Activated naive CD8-positive, alpha-beta T cell (primary cell): ENCODE results near the gene TARS3.
"Not testable (repeated sequence)": the region's sequence is repeated elsewhere in the genome, so short reads cannot be mapped to it uniquely, and the experiment has no call there.

ENCODE experiments used
- H3K27ac Mint-ChIP-seq: one replicate; pipeline ENCODE4 v1.8.0; 2021; ENCODE audit warnings: mixed read lengths
- H3K27me3 Mint-ChIP-seq: one replicate; pipeline ENCODE4 v1.8.0; 2021; ENCODE audit warnings: mixed read lengths
- H3K36me3 Mint-ChIP-seq: one replicate; pipeline ENCODE4 v1.8.0; 2021; ENCODE audit warnings: mixed read lengths
- H3K4me1 Mint-ChIP-seq: one replicate; pipeline ENCODE4 v1.8.0; 2021; ENCODE audit warnings: low read depth, mixed read lengths
- H3K4me3 Mint-ChIP-seq: one replicate; pipeline ENCODE4 v1.8.0; 2021; ENCODE audit warnings: mild to moderate bottlenecking, mixed read lengths
- H3K9me3 Mint-ChIP-seq: one replicate; pipeline ENCODE4 v1.8.0; 2021; ENCODE audit warnings: low read depth, mixed read lengths

TARS3 gene

DNA sequence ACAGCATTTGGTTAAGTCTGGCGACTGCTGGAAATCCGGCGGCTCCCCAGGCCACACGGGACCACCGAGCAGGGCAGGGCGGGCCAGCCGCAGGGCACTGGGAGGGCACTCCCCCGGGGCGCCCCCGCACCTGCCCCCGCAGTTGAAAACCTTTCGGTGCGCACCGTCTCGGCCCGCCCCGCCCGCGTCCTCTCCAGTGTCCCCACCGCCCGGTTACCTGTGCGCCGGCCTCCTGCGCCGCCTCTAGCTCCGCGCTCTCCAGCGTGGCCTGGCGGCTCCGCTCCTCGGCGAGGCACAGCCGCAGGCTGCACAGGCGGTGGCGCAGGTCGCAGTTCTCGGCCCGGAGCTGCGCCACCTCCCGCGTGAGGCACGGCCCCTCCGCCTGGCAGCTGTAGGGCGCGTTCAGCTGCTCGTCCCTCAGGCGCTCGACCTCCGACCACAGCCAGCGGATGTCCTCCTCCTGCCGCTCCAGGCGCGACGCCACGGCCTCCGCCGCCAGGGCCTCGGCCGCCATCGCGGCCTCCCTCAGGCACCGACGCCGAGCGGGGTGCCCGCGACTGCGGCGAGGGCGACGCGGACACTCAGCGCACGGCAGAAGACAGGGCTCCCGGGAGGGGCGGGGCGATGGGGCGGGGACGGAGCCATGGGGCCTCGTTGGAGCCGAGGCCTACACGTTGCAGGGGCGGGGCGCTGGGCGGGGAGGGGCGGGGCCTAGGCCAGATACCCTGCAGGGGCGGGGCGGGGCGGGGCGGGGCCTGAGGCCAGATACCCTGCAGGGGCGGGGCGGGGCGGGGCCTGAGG lies at the start of gene TARS3:
TARS3 (minus strand) TSS at position 600 of the 801 bp plus-strand sequence; CDS start at position 514, 86 bp downstream.
- H3K36me3 Mint-ChIP-seq = peaks cover 7% of the 10 kb centered on the region
- H3K27me3 Mint-ChIP-seq = no peaks in the 10 kb centered on the region
- H3K9me3 Mint-ChIP-seq = no peaks in the 10 kb centered on the region
- H3K4me3 Mint-ChIP-seq = peak within 1 kb of the TSS; percentile 90
- H3K27ac Mint-ChIP-seq = peak within 1 kb of the TSS; percentile 86
- H3K4me1 Mint-ChIP-seq = peaks cover 26% of the 10 kb centered on the region

DNA sequence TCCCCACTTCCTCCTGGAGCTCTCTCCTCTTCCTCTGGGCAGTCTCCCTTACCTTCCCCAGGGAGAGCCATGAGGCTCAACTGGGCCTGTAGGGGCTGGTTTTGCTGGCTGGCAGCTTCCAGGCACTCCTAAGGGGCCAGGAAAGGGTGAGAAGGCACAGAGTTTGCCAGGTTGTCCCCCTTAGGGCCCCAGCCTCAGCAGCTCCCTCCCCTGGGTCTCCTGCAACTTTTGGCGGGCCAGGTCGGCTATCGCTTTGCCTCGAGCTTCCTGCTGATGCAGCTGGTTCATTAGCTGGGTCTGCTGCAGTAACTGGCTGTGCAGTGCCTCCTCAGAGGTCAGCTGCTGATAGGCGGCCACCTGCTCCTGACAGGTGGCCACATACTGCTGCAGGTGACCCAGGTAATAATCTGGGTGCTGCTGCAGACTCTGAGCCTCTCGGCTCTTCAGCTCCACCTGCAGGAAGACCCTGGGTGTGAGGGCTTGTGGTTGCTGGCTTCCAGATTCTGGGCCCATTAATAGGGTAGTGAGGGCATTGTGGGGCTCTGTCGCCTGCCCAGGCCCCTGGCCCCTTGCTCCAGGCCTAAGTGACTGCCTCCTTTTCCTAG lies 49.3 kb upstream of the TARS3 start:
- H3K27me3 Mint-ChIP-seq = no peaks in the 10 kb centered on the region
- no peak overlapping the region for H3K4me3 Mint-ChIP-seq
- H3K9me3 Mint-ChIP-seq = no peaks in the 10 kb centered on the region
- H3K36me3 Mint-ChIP-seq = peaks cover 3% of the 10 kb centered on the region
- H3K4me1 Mint-ChIP-seq = no peaks in the 10 kb centered on the region
- no peak overlapping the region for H3K27ac Mint-ChIP-seq

DNA sequence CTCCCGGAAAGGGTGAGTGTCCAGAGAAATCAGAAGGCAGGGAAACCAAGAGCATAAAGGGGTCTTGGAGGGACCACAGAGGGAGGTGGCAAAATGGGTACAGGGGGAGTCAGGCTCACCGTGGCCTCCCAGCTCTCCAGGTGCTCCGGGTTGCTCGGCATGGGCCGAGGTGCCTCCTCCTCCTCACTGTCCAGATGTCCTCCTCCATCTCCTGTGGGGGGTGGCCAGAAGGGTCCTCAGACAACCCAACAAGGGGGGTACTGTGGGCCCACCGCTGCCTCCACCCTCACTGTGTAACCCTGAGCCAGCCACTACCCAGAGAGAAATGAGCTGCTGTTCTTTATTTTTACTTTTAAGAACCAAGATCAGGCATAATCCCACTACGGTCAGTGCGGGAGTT lies 48.6 kb upstream of the TARS3 start:
- Mint-ChIP-seq H3K4me3 (no peak overlapping the region), H3K9me3 (no peaks in the 10 kb centered on the region), H3K27ac (no peak overlapping the region), H3K27me3 (no peaks in the 10 kb centered on the region), H3K36me3 (peaks cover 3% of the 10 kb centered on the region), H3K4me1 (no peaks in the 10 kb centered on the region)

DNA sequence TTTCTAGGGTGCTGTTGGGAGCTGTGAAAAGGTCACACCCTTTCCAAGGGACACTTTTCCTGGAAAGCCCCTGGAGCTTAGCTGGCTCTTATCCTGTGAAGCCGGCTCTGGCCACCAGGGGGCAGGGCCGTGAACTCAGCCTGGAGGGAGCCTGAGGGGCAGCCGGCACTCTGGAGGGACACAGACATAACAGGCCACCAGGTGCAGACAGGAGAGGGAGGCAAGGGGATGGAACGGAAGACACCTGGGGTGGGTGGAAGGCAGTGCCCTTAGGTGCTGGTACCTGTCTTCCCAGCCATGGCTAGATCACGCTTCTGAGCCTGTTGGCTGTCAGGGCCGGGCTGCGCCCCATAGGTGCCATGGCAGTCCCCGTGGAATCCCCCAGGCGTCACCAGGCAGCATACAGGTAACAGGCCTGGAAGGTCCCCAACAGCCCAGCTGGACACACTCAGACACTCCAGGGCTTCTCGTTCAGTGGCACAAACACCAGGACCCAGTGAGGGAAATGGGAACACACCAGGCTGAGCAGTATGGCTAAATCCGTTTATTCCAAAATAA lies 42.9 kb upstream of the TARS3 start:
- H3K27me3 Mint-ChIP-seq, H3K4me1 Mint-ChIP-seq, H3K4me3 Mint-ChIP-seq, H3K36me3 Mint-ChIP-seq, H3K9me3 Mint-ChIP-seq, H3K27ac Mint-ChIP-seq: not testable (repeated sequence)

DNA sequence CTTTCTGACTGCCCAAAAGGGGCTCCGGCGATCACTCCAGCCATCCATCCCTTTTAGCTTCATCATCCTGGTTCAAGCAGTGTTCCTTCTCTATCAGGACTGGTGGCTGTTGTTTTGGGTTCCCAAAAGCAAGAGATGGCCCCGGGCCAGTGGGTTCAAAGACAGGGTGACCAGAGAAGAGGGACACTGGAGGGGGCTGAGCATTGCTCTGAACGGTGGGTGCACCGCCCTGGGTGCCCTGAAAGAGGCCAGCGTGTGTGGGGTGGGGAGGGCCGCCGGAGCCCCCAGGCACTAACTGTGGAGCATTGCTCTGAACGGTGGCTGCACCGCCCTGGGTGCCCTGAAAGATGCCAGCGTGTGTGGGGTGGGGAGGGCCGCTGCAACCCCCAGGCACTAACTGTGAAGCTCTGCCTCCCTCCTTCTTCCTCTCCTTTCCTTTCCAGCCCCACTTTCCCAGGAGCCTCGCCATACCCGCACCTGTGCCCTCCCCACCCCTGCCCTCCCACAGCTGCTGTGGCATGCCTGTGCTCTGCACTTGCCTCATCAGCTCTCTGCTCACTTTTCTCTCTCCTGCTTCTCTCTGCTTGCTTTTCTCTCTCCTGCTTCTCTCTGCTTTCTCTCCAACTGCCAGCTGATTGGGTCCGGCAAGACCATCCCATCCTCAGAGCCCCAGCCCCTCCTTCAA lies 41.6 kb upstream of the TARS3 start:
- no peaks in the 10 kb centered on the region for H3K9me3 Mint-ChIP-seq
- H3K27ac Mint-ChIP-seq = no peak overlapping the region
- H3K4me1 Mint-ChIP-seq = no peaks in the 10 kb centered on the region
- H3K4me3 Mint-ChIP-seq = no peak overlapping the region
- no peaks in the 10 kb centered on the region for H3K27me3 Mint-ChIP-seq
- H3K36me3 Mint-ChIP-seq = no peaks in the 10 kb centered on the region

DNA sequence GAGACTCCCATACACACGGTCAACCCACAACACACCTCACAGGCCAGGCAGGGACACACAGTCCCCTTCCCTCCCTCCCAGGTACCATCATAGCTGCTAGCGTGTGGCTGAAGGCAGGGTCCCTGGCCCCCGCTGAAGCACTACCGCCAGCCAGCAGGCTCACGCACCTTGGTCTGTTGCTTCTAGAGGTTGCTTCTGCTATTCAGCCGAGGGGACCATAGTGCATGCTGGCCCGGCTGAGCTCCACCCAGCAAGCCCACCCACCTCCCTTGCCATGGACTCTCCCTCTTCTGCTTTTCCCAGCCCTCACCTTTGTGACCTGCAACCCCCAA lies 41.0 kb upstream of the TARS3 start:
- not testable (repeated sequence) for H3K27ac Mint-ChIP-seq, H3K9me3 Mint-ChIP-seq, H3K27me3 Mint-ChIP-seq, H3K4me3 Mint-ChIP-seq, H3K4me1 Mint-ChIP-seq, H3K36me3 Mint-ChIP-seq

DNA sequence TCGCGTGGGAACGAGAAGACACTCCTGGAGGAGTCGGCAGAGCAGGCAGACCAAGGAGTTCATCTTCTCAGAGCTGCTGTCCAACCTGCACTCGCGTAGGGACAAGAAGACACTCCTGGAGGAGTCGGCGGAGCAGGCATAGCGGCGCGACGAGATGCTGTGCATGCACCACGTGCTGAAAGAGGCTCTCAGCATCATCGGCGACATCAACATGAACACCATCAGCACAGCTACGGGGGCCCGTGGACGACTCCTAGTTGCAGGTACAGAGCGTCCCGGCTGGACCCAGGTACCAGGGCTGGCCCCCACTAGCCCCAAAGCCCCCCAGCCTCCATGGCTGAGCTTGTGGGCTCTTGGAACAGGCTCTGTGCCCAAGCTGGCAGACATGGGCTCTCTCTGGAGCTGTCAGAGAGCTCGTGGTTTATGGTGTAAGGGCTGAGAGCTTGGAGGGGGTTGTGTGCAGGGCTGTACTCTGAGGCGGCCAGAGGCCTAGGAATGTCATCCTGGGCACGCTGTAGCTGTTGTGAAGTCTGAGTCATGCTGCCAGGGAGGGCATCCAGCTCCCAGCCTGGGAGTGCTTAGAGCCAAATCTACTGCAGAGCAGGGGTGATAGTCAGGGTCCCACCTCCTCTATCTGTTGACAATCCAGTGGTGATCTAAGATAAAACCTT lies 40.5 kb upstream of the TARS3 start:
- H3K4me3 Mint-ChIP-seq, H3K9me3 Mint-ChIP-seq, H3K4me1 Mint-ChIP-seq, H3K27me3 Mint-ChIP-seq, H3K36me3 Mint-ChIP-seq, H3K27ac Mint-ChIP-seq: not testable (repeated sequence)

DNA sequence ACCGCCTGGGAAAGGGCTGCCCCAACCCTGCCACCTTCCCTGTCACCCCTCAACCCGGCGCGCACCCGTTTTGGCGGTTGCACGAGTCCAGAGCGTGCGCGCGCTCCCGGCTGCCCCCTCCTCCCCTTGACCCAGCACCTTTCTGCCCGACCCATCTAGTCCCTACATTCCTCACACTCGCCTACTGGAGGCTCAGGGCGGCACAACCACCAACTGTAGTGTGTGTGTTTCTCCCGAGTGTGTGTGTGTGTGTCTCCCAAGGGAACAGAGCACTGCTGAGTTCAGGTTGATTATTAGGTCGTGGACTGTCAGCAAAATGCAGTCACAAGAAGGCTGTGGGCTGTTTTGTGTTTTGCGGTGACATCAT lies 22.4 kb upstream of the TARS3 start:
- H3K9me3 Mint-ChIP-seq, H3K36me3 Mint-ChIP-seq, H3K27me3 Mint-ChIP-seq, H3K4me1 Mint-ChIP-seq, H3K27ac Mint-ChIP-seq: not testable (repeated sequence)
- H3K4me3 Mint-ChIP-seq = peak overlapping the region; percentile 72

DNA sequence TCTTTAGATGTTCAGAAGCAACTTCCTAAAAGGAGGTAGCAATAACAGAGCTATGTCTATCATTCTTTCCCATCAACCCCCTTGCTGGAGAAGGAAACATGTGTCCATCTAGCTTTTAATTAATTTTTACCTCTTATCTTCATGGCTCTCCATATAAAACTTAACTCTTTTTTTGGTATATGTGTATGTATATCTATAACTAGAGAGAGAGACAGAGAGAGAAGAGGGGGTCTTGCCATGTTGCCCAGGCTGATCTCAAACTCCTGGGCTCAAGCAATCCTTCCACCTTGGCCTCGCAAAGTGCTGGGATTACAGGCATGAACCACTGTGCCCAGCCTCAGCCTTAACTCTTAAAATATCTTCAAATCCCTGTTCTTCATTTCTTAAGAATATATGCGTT lies 10.6 kb upstream of the TARS3 start:
- not testable (repeated sequence) for H3K36me3 Mint-ChIP-seq, H3K4me1 Mint-ChIP-seq, H3K27ac Mint-ChIP-seq, H3K4me3 Mint-ChIP-seq, H3K9me3 Mint-ChIP-seq, H3K27me3 Mint-ChIP-seq

DNA sequence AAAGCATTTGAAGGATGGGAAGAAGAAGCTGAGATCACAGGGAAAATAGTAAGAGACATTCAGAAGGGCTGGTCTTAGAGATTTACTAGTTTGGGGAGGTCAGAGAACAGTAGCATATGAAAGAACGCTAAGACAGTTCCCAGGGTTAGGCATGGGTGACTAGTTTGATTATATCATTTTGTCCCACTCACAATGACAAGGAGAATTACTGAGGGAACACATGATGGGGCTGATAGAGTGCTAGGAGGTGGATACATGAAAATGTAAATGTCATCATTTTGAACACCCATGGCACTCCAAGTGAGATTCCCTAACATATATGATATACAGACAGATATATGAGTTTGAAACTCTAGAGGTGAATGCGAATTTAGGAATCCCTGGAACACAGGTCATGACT lies 9.3 kb upstream of the TARS3 start:
- Mint-ChIP-seq H3K4me1 (no peaks in the 10 kb centered on the region), H3K36me3 (peaks cover 8% of the 10 kb centered on the region), H3K27me3 (no peaks in the 10 kb centered on the region), H3K9me3 (no peaks in the 10 kb centered on the region), H3K27ac (no peak overlapping the region), H3K4me3 (no peak overlapping the region)

DNA sequence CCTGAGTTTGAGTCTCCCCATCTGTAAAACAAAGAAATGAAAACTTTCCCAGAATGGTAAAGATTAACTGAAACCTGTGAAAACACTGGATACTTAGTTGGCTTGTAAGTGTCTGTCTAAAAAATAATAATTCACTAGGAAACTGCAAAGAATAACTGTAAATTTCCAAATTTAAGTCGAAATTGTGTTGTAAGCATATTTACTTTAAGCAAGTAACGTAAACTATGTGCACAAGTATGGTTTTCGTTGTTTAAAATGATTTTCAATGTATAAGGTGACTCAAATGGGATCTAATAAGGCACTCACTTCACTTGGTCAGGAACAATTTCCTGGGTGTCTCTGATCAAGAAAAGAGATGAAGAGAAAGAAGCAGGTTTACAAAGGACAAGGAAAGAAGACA lies 8.5 kb upstream of the TARS3 start:
- Mint-ChIP-seq H3K4me3 (no peak overlapping the region), H3K27me3 (no peaks in the 10 kb centered on the region), H3K36me3 (peaks cover 8% of the 10 kb centered on the region), H3K27ac (no peak overlapping the region), H3K4me1 (no peaks in the 10 kb centered on the region), H3K9me3 (no peaks in the 10 kb centered on the region)

DNA sequence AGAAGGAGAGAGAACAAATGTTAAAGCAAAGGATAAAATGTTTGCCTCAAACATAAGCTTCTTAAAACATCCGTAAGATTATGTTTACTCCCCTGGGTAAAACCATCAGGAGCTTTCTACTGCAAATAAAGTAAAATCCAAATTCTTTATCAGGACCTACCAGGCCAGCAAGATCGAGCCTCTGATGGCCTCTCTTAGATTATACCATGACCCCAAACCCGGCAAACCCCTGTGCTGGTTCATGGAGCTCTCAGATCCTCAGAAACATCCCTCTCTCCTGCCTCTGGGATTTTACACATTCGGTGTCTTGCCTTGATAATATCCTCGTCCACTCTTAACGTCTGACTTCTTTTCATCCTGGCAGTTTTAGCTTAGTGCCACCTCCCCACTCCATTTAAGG lies 7.5 kb upstream of the TARS3 start:
- Mint-ChIP-seq H3K4me1 (no peaks in the 10 kb centered on the region), H3K4me3 (no peak overlapping the region), H3K27ac (no peak overlapping the region), H3K36me3 (peaks cover 8% of the 10 kb centered on the region), H3K27me3 (no peaks in the 10 kb centered on the region), H3K9me3 (no peaks in the 10 kb centered on the region)

DNA sequence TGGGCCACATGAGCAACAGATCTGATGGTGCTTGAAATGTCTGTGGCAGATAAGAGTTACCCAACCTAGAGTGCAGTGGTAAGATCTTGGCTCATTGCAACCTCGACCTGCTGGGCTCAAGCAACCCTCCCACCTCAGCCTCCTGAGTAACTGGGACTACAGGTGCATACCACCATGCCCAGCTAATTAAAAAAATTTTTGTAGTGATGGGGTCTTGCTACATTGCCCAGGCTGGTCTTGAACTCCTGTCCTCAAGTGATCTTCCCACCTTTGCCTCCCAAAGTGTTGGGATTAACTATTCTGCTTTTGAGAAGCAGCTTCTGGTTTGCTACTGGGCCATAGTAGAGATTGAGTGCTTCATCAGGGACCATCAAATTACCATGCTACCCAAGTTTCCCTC lies 2.9 kb upstream of the TARS3 start:
- Mint-ChIP-seq H3K27me3 (no peaks in the 10 kb centered on the region), H3K9me3 (no peaks in the 10 kb centered on the region), H3K4me1 (peaks cover 11% of the 10 kb centered on the region)

DNA sequence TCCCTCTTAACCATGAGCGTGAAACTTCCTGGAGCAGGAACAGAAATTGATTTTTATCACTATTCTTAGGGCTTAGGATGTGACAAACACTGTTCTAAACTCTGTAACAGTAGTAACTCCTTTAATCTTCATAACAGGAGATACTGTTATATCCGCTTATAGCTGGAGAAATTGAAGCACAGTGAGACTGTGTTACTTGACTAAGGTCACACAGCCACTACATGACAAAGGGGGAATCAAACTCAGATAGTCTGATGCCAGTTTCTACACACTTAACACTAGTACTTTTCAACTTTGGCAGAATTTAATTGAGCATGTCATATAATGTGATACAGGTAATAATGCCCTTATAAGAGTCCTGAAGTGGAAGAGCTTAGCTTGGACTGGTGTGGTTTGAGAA lies 800 bp upstream of the TARS3 start:
- no peak overlapping the region for H3K27ac Mint-ChIP-seq
- no peaks in the 10 kb centered on the region for H3K9me3 Mint-ChIP-seq

More for the DNA sequence above, 2.9 kb upstream of the TARS3 start:
- H3K36me3 Mint-ChIP-seq = no peaks in the 10 kb centered on the region
- H3K27ac Mint-ChIP-seq = no peak overlapping the region
- no peak overlapping the region for H3K4me3 Mint-ChIP-seq

DNA sequence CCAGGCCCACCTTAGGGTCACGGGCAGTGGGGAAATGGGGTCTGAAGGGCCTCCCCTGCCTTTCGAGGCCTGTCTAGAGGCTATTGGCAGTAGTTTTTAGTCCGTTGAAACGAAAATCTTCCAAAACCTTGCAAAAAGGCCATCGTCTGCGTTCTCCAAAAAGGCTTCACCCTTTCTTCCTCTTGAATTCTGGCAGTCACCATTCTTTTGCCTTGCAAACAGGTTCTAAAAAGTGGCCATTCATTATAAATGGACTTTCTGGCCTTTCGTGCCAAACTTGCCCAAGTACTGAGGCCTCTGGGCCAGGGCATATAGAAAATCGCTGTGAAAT lies 367 bp upstream of the TARS3 start:
- Mint-ChIP-seq H3K27ac (peak overlapping the region; percentile 50), H3K4me1 (peaks cover 21% of the 10 kb centered on the region), H3K9me3 (no peaks in the 10 kb centered on the region), H3K27me3 (no peaks in the 10 kb centered on the region), H3K36me3 (peaks cover 7% of the 10 kb centered on the region), H3K4me3 (peak overlapping the region; percentile 58)

More for the DNA sequence above, 800 bp upstream of the TARS3 start:
- Mint-ChIP-seq H3K27me3 (no peaks in the 10 kb centered on the region), H3K4me3 (peak overlapping the region; percentile 58), H3K4me1 (peaks cover 21% of the 10 kb centered on the region), H3K36me3 (peaks cover 7% of the 10 kb centered on the region)
